ENCODE data around the gene PRKCA. TPM values are rescaled to one million over a fixed set of nuclear protein-coding genes. Genes with fewer than 3 reads are reported as not detected.

Gene PRKCA
- total and polyA plus RNA-seq, 10 of the 15 experiments (the other 5 are each of a cell fraction or from before 2014, with no cell fraction given) = 0.11 to 14.6 (median 0.72) TPM

DNA sequence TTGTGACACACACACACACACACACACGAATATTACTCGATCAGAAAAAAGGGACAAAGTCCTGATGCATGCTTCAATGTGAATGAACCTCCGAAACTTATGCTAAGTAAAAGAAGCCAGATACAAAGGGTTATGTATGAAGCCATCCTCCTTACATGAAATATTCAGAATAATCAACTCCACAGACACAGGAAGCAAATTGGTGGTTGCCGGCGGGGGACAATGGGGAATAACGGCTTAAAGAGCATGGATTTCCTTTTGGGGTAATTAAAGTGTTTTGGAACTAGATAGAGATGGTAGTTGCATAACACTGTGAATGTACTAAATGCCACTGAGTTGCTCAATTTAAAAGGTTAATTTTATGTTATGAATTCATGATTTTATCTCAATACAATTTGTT is 524.4 kb downstream of the PRKCA start:
- ChIA-PET SMC1A (ENCODE audit: uncharacterized antibody, unreplicated experiment) (no interaction called here), RAD21 (ENCODE audit: unreplicated experiment) (no interaction called here), POLR2A (no interaction called here), CTCF (no interaction called here)
- intact Hi-C loops (cut with micrococcal nuclease; ENCODE audit: unreplicated experiment) (no loop called here), in situ Hi-C loops (cut with MboI) (no loop called here)
- Histone ChIP-seq H3K27ac (ENCODE audit: control insufficient read depth, insufficient read depth) (no peak overlapping the region), H3K79me2 (ENCODE audit: control insufficient read depth, insufficient read depth, low read length) (no peaks in the 10 kb centered on the region), H3K9me3 (replicated peaks; ENCODE audit: control insufficient read depth, insufficient read depth, low read length) (no peaks in the 10 kb centered on the region; the same call in 2 of the 3 replicates), H3K4me1 (ENCODE audit: control insufficient read depth, insufficient read depth, low read length) (no peaks in the 10 kb centered on the region), H3K36me3 (ENCODE audit: control insufficient read depth in 2 of 2, insufficient read depth in 2 of 2, low read length in 1 of 2) (no peaks in the 10 kb centered on the region), H4K20me1 (ENCODE audit: control insufficient read depth, insufficient read depth) (no peaks in the 10 kb centered on the region), H2AFZ (ENCODE audit: control insufficient read depth, low read depth, low read length) (no peak overlapping the region), H3K27me3 (replicated peaks in 1 of 2; ENCODE audit: control insufficient read depth in 2 of 2, insufficient read depth in 2 of 2, low read length in 1 of 2) (peaks cover 0 to 3% of the 10 kb centered on the region in 2 experiments; a peak in 1 of 4 replicates), H3K4me3 (no peak overlapping the region), H3K9ac (ENCODE audit: control insufficient read depth, insufficient read depth, low read length) (no peak overlapping the region), H3K4me2 (ENCODE audit: control insufficient read depth, insufficient read depth) (no peak overlapping the region)
- no TSS peak for BruUV-seq (replicated peaks)
- ATAC-seq (no peak), FAIRE-seq (no peak), DNase-seq (ENCODE audit: low read depth, low spot score) (no peak)
- TF ChIP-seq TBL1XR1 (IDR thresholded peaks at IDR 0.05; ENCODE audit: low read depth, low read length) (no peak), MEF2B (IDR thresholded peaks at IDR 0.05; ENCODE audit: partially characterized antibody, poor library complexity, severe bottlenecking) (no peak), POLR2AphosphoS5 (IDR thresholded peaks at IDR 0.05; ENCODE audit: low read length) (no peak), CREB1 (IDR thresholded peaks at IDR 0.05; ENCODE audit: low read depth) (no peak), RCOR1 (conservative IDR thresholded peaks at IDR 0.05; ENCODE audit: low read depth, low read length) (no peak), FOXK2 (IDR thresholded peaks at IDR 0.05) (no peak), SIN3A (IDR thresholded peaks at IDR 0.05; ENCODE audit: low read depth, low read length) (no peak), POLR2A (IDR thresholded peaks at IDR 0.05; ENCODE audit: low read depth, low read length) (no peak), NFIC (IDR thresholded peaks at IDR 0.05; ENCODE audit: low read depth, low read length) (no peak), HDAC6 (IDR thresholded peaks at IDR 0.05; ENCODE audit: unreplicated experiment) (no peak), KAT2A (conservative IDR thresholded peaks at IDR 0.05; ENCODE audit: control insufficient read depth, low read depth, low read length) (no peak)
- TF ChIP-seq, protein P1, sequence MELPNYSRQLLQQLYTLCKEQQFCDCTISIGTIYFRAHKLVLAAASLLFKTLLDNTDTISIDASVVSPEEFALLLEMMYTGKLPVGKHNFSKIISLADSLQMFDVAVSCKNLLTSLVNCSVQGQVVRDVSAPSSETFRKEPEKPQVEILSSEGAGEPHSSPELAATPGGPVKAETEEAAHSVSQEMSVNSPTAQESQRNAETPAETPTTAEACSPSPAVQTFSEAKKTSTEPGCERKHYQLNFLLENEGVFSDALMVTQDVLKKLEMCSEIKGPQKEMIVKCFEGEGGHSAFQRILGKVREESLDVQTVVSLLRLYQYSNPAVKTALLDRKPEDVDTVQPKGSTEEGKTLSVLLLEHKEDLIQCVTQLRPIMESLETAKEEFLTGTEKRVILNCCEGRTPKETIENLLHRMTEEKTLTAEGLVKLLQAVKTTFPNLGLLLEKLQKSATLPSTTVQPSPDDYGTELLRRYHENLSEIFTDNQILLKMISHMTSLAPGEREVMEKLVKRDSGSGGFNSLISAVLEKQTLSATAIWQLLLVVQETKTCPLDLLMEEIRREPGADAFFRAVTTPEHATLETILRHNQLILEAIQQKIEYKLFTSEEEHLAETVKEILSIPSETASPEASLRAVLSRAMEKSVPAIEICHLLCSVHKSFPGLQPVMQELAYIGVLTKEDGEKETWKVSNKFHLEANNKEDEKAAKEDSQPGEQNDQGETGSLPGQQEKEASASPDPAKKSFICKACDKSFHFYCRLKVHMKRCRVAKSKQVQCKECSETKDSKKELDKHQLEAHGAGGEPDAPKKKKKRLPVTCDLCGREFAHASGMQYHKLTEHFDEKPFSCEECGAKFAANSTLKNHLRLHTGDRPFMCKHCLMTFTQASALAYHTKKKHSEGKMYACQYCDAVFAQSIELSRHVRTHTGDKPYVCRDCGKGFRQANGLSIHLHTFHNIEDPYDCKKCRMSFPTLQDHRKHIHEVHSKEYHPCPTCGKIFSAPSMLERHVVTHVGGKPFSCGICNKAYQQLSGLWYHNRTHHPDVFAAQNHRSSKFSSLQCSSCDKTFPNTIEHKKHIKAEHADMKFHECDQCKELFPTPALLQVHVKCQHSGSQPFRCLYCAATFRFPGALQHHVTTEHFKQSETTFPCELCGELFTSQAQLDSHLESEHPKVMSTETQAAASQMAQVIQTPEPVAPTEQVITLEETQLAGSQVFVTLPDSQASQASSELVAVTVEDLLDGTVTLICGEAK (IDR thresholded peaks at IDR 0.05; ENCODE audit: borderline replicate concordance) = no peak
- TF ChIP-seq, protein P2, sequence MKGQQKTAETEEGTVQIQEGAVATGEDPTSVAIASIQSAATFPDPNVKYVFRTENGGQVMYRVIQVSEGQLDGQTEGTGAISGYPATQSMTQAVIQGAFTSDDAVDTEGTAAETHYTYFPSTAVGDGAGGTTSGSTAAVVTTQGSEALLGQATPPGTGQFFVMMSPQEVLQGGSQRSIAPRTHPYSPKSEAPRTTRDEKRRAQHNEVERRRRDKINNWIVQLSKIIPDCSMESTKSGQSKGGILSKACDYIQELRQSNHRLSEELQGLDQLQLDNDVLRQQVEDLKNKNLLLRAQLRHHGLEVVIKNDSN (IDR thresholded peaks at IDR 0.05; ENCODE audit: borderline replicate concordance, extremely low read length, insufficient read depth, low read depth, low read length) = no peak
- WGBS (ENCODE audit: insufficient coverage, insufficient replicate concordance, low lambda C conversion rate, missing lambda C conversion rate) = 53% methylated on average over 6 of the region's 6 CpGs

All from GM12878 (cell line).